MM.1S (cell line): ENCODE results near the gene HSPG2.
"Not testable (repeated sequence)": the region's sequence is repeated elsewhere in the genome, so short reads cannot be mapped to it uniquely, and the experiment has no call there.

Experiments
- DNase-seq: peaks from one replicate; pipeline ENCODE4 v3.0.0-alpha.2; 2015
- H2AFZ ChIP-seq: fragments of 300-600 bp; sonication (generic); 2 replicates; pipeline ENCODE4 v1.6.0; 2016; ENCODE audit warnings: antibody characterized with exemption, low read length
- H3F3A ChIP-seq: fragments of 300-600 bp; sonication (generic); 2 replicates; pipeline ENCODE4 v1.6.1; 2016; ENCODE audit warnings: mild to moderate bottlenecking, antibody characterized with exemption, low read length, moderate library complexity, mixed read lengths; ENCODE audit not compliant: insufficient read depth
- H3K27ac ChIP-seq: fragments of 300-600 bp; sonication (generic); 2 replicates; pipeline ENCODE4 v1.5.1; 2016; ENCODE audit warnings: mild to moderate bottlenecking, low read length
- H3K27me3 ChIP-seq: fragments of 300-600 bp; sonication (generic); replicated peaks from 2 replicates; pipeline ENCODE4 v1.6.0; 2016; ENCODE audit warnings: low read length; ENCODE audit not compliant: insufficient read depth
- H3K36me3 ChIP-seq: fragments of 300-600 bp; sonication (generic); replicated peaks from 2 replicates; pipeline ENCODE4 v1.6.1; 2016; ENCODE audit warnings: mild to moderate bottlenecking, low read length, mixed read lengths; ENCODE audit not compliant: insufficient read depth
- H3K4me1 ChIP-seq: fragments of 300-600 bp; sonication (generic); 2 replicates; pipeline ENCODE4 v1.6.1; 2016; ENCODE audit warnings: low read length, mixed read lengths
- H3K4me2 ChIP-seq: fragments of 300-600 bp; sonication (generic); 2 replicates; pipeline ENCODE4 v1.6.0; 2016; ENCODE audit warnings: low read depth, low read length
- H3K4me3 ChIP-seq: fragments of 300-600 bp; sonication (generic); 2 replicates; pipeline ENCODE4 v1.5.1; 2016; ENCODE audit warnings: low read length, mixed read lengths
- H3K79me2 ChIP-seq: fragments of 300-600 bp; sonication (generic); 2 replicates; pipeline ENCODE4 v1.6.1; 2016; ENCODE audit warnings: mixed run types, low read length, mixed read lengths
- H3K9ac ChIP-seq: fragments of 300-600 bp; sonication (generic); 2 replicates; pipeline ENCODE4 v1.6.1; 2016; ENCODE audit warnings: low read length, mixed read lengths
- H3K9me2 ChIP-seq: fragments of 300-600 bp; sonication (generic); replicated peaks from 2 replicates; pipeline ENCODE4 v1.6.1; 2016; ENCODE audit warnings: mild to moderate bottlenecking, low read length, mixed read lengths; ENCODE audit not compliant: insufficient read depth
- H3K9me3 ChIP-seq: fragments of 300-600 bp; sonication (generic); replicated peaks from 2 replicates; pipeline ENCODE4 v1.6.1; 2016; ENCODE audit warnings: mild to moderate bottlenecking, low read length, mixed read lengths; ENCODE audit not compliant: insufficient read depth
- H4K20me1 ChIP-seq: fragments of 300-600 bp; sonication (generic); 2 replicates; pipeline ENCODE4 v1.6.1; 2016; ENCODE audit warnings: mild to moderate bottlenecking, low read length, moderate library complexity, mixed read lengths; ENCODE audit not compliant: insufficient read depth
- EZH2 ChIP-seq: fragments of 300-600 bp; sonication (generic); optimal IDR thresholded peaks from 2 replicates; pipeline ENCODE3; 2017; ENCODE audit warnings: low read depth, mild to moderate bottlenecking, antibody characterized with exemption, low read length, mixed read lengths
- EZH2phosphoT487 ChIP-seq: fragments of 300-600 bp; sonication (generic); IDR thresholded peaks from 2 replicates; pipeline ENCODE4 v1.6.1; 2018; ENCODE audit warnings: antibody characterized with exemption, low read length
- TF ChIP-seq, protein P1 (sequence below): fragments of 300-600 bp; sonication (generic); IDR thresholded peaks from 2 replicates; pipeline ENCODE4 v1.5.1; 2016; ENCODE audit warnings: antibody characterized with exemption, low read length, mixed read lengths

HSPG2 gene

DNA sequence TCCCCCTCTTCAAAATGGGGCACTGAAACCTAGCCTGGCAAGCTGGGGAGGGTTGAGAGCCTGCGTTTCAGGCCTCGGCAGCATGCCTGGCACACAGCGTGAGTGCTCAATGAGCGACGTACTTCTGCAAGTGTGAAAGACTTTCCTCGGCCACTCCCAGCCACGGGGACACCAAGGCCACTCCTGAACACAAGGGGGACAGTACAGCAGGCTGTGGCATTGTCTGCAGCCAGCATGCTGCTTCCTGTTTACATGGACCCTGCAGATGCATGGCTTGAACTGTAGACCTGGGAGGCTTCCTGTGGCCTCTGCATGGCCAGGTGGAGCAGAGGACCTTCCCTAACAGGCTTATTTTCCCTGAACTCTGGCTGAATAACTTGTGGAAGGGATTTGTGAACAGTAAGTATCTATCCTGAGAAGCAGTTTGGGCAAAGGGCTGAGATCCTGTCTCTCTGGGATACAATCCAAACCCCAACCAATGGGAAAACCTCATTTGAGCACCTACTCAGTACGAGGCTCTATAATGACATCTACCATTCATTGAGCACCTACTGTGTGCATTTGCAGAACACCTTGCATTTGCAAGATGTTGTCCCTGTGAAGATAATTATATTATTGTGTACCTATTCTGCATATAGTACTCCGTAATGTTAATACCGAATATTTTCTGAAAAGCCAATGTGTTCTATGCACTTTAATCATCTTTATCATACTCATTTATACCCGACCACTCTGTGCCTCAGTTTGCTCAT, 9.9 kb upstream of the HSPG2 start:
- H4K20me1 ChIP-seq: no peaks in the 10 kb centered on the region
- no peak for DNase-seq

DNA sequence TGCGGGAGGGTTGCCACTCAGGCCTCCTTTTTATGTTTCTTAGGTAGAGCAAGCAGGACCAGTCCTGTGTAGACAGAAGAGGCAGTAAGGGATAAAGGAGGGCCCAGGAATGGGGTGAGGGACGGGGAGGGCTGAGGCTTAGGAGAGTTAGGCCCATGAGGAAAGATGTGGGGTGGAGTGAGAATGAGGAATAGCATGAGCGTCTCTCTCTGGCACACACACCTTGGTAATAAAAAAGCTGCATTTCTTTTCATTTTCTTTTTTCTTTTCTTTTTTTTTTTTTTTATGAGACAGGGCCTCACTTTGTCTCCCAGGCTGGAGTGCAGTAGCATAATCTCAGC, 7.6 kb upstream of the HSPG2 start:
- no peaks in the 10 kb centered on the region for H3F3A ChIP-seq
- no peak overlapping the region for H3K4me3 ChIP-seq
- no peaks in the 10 kb centered on the region for H4K20me1 ChIP-seq
- H3K9me2 ChIP-seq: no peaks in the 10 kb centered on the region
- no peaks in the 10 kb centered on the region for H3K9me3 ChIP-seq
- H3K4me1 ChIP-seq: no peaks in the 10 kb centered on the region
- H3K4me2 ChIP-seq: no peak overlapping the region
- H3K36me3 ChIP-seq: no peaks in the 10 kb centered on the region
- H3K79me2 ChIP-seq: no peaks in the 10 kb centered on the region
- TF ChIP-seq, protein P1, sequence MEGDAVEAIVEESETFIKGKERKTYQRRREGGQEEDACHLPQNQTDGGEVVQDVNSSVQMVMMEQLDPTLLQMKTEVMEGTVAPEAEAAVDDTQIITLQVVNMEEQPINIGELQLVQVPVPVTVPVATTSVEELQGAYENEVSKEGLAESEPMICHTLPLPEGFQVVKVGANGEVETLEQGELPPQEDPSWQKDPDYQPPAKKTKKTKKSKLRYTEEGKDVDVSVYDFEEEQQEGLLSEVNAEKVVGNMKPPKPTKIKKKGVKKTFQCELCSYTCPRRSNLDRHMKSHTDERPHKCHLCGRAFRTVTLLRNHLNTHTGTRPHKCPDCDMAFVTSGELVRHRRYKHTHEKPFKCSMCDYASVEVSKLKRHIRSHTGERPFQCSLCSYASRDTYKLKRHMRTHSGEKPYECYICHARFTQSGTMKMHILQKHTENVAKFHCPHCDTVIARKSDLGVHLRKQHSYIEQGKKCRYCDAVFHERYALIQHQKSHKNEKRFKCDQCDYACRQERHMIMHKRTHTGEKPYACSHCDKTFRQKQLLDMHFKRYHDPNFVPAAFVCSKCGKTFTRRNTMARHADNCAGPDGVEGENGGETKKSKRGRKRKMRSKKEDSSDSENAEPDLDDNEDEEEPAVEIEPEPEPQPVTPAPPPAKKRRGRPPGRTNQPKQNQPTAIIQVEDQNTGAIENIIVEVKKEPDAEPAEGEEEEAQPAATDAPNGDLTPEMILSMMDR: no peak
- TF ChIP-seq EZH2: no peak
- no peak for TF ChIP-seq EZH2phosphoT487
- no peaks in the 10 kb centered on the region for H3K27me3 ChIP-seq
- no peak for DNase-seq
- H3K27ac ChIP-seq: no peak overlapping the region
- H3K9ac ChIP-seq: no peak overlapping the region
- H2AFZ ChIP-seq: no peak overlapping the region

More for the DNA sequence above, 9.9 kb upstream of the HSPG2 start:
- no peaks in the 10 kb centered on the region; the same call in 1 of the 2 replicates for H3K27me3 ChIP-seq
- no peak overlapping the region for H3K4me2 ChIP-seq
- TF ChIP-seq, protein P1: no peak
- TF ChIP-seq EZH2phosphoT487 (no peak), EZH2 (no peak)
- no peaks in the 10 kb centered on the region for H3F3A ChIP-seq
- no peak overlapping the region for H2AFZ ChIP-seq
- no peaks in the 10 kb centered on the region for H3K4me1 ChIP-seq
- no peaks in the 10 kb centered on the region for H3K36me3 ChIP-seq
- H3K9ac ChIP-seq: no peak overlapping the region
- no peaks in the 10 kb centered on the region for H3K79me2 ChIP-seq
- no peak overlapping the region for H3K27ac ChIP-seq
- no peaks in the 10 kb centered on the region for H3K9me3 ChIP-seq
- H3K4me3 ChIP-seq: no peak overlapping the region
- no peaks in the 10 kb centered on the region for H3K9me2 ChIP-seq

DNA sequence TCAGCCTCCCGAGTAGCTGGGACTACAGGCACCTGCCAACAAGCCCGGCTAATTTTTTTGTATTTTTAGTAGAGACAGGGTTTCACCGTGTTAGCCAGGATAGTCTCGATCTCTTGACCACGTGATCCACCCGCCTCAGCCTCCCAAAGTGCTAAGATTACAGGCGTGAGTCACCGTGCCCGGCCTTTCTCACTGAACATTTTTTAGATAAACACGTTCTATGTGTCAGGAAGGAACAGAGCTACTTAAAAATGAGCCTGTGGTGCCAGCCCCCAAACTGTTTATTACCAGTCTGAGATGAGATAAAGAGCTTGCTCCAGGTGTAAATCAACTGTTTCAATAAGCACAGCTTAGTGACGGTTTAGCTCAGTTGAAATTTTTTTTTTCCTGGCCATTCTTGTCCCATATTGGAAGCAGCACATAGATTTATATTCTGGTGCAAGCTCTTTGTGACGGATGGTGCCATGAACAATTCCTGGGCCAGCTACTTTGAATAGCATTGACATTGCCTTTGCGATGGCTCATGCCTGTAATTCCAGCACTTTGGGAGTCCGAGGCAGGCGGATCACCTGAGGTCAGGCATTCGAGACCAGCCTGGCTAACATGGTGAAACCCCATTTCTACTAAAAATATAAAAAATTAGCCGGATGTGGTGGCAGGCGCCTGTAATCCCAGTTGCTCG, 6.0 kb upstream of the HSPG2 start:
- not testable (repeated sequence) for H3K4me3 ChIP-seq, H2AFZ ChIP-seq, H3K4me2 ChIP-seq, H4K20me1 ChIP-seq, H3F3A ChIP-seq, H3K9me2 ChIP-seq, H3K27ac ChIP-seq, DNase-seq, H3K27me3 ChIP-seq, H3K79me2 ChIP-seq, H3K9me3 ChIP-seq, H3K9ac ChIP-seq, H3K36me3 ChIP-seq, H3K4me1 ChIP-seq

- Histone ChIP-seq H3K4me2 (no peak overlapping the region), H2AFZ (no peak overlapping the region)
Measured at GRCh38 chr1:21942464-21942863, 5.4 kb upstream of the HSPG2 start.

More at GRCh38 chr1:21942464-21942863, 5.4 kb upstream of the HSPG2 start:
- Histone ChIP-seq H3K9me3 (no peaks in the 10 kb centered on the region), H3K4me1 (no peaks in the 10 kb centered on the region), H3K27ac (no peak overlapping the region), H3K4me3 (no peak overlapping the region), H3K9ac (no peak overlapping the region), H3K9me2 (no peaks in the 10 kb centered on the region), H3K27me3 (no peaks in the 10 kb centered on the region), H3K79me2 (no peaks in the 10 kb centered on the region), H3K36me3 (no peaks in the 10 kb centered on the region), H3F3A (no peaks in the 10 kb centered on the region), H4K20me1 (no peaks in the 10 kb centered on the region)
- TF ChIP-seq EZH2phosphoT487 (no peak), EZH2 (no peak)
- TF ChIP-seq, protein P1: no peak
- no peak for DNase-seq
